Gastroesophageal sphincter (tissue), 4 donors: Measurements from ENCODE around the gene RNU1-1. TPM values are rescaled to one million over a fixed set of nuclear protein-coding genes. Genes with fewer than 3 reads are reported as not detected.
"Not testable (repeated sequence)": the region's sequence is repeated elsewhere in the genome, so short reads cannot be mapped to it uniquely, and the experiment has no call there.

Experiments used
- ATAC-seq: fragments of 150-250 bp; one replicate; pipeline ENCODE4 v1.9.1; 2016; ENCODE audit warnings: mild to moderate bottlenecking, moderate library complexity
- H3K27ac ChIP-seq, 4 donors: fragments of 200-600 bp; sonication (generic) in 3 of 4; 1 replicate in 3 of 4; 2 replicates in 1 of 4; pipeline ENCODE4 v1.5.1; 2016 to 2019
- H3K27me3 ChIP-seq: fragments of 200-600 bp; sonication (generic); one replicate; pipeline ENCODE4 v1.5.1; 2019
- H3K36me3 ChIP-seq, 2 donors: fragments of 200-600 bp; sonication (generic); one replicate each; pipeline ENCODE4 v1.5.1; 2019; ENCODE audit warnings: control low read depth in 1 of 2
- H3K4me1 ChIP-seq, 3 donors: fragments of 200-600 bp; sonication (generic); 1 replicate in 2 of 3; 2 replicates in 1 of 3; pipeline ENCODE4 v1.5.1; 2016 to 2019; ENCODE audit warnings: control low read depth in 2 of 3
- H3K4me3 ChIP-seq, 2 donors: fragments of 200-600 bp; sonication (generic); one replicate each; pipeline ENCODE4 v1.5.1; 2019; ENCODE audit warnings: mild to moderate bottlenecking in 1 of 2, moderate library complexity in 1 of 2
- H3K9me3 ChIP-seq, 3 donors: fragments of 200-600 bp; sonication (generic); one replicate each; pipeline ENCODE4 v1.5.1; 2017 to 2019; ENCODE audit warnings: control low read depth in 2 of 3
- EP300 ChIP-seq: sonication (generic); formaldehyde crosslinking; IDR thresholded peaks from one replicate; pipeline ENCODE4 v1.6.1; 2017; ENCODE audit warnings: antibody characterized with exemption, mild to moderate bottlenecking
- POLR2A ChIP-seq, 2 donors: fragments of 450-650 bp; IDR thresholded peaks; one replicate each; pipeline ENCODE4 v1.6.1; 2017; ENCODE audit warnings: antibody characterized with exemption in 2 of 2, mild to moderate bottlenecking in 2 of 2, moderate library complexity in 1 of 2
- POLR2AphosphoS5 ChIP-seq: sonication (generic); formaldehyde crosslinking; IDR thresholded peaks from one replicate; pipeline ENCODE4 v1.6.1; 2017; ENCODE audit warnings: antibody characterized with exemption
- WGBS, 2 donors: methylation state at CpG; one replicate each; pipeline ENCODE4 v1.1.5; 2018; ENCODE audit warnings: low coverage in 1 of 2; 5-methylcytosine and 5-hydroxymethylcytosine counted together
- total RNA-seq, 4 donors: library from RNA; depleted of rRNA; stranded (reverse); fragments of >200 nt; gene quantifications; one replicate each; pipeline ENCODE4 v1.1.0, GENCODE V29; 2016
- TF ChIP-seq, protein P1 (sequence below), 4 experiments: fragments of 200-600 bp in 2 of 4; fragments of 450-650 bp in 2 of 4; sonication (generic) in 1 of 4; IDR thresholded peaks; one replicate each; pipeline ENCODE4 v1.5.1; 2017 to 2019; ENCODE audit warnings: antibody characterized with exemption in 4 of 4, mild to moderate bottlenecking in 2 of 4, moderate library complexity in 2 of 4

RNU1-1 gene
- total RNA-seq, 4 donors from 2014 or later: under 0.01 TPM; not detected in 1

DNA sequence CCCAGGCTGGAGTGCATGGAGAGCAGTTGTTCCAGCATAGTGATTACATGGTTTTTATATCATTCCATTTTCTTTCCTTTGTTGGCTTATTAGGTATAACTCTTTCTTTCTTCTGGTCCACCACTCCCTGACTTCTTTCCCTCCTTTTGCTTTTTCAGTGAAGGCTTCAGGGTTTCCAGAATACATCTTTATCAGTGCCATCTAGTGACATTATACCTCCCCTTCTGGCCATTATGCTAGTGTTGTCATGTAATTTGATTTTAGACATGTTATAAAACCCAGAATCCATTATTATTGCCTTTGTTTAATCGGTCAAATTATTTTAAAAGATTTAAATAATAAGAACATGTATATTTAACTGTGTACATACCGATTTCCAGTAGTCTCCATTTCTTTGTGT, 10.6 kb downstream of the RNU1-1 start:
- Histone ChIP-seq H3K9me3 (no peaks in the 10 kb centered on the region), H3K27ac (no peak overlapping the region), H3K27me3 (no peaks in the 10 kb centered on the region), H3K4me1 (peaks cover 0 to 10% (median 0%) of the 10 kb centered on the region in 3 donors), H3K4me3 (no peak overlapping the region), H3K36me3 (no peaks in the 10 kb centered on the region)
- WGBS, 2 donors: 72 to 88% methylated on average over 2 of the region's 2 CpGs
- TF ChIP-seq POLR2AphosphoS5: no peak
- TF ChIP-seq, protein P1, sequence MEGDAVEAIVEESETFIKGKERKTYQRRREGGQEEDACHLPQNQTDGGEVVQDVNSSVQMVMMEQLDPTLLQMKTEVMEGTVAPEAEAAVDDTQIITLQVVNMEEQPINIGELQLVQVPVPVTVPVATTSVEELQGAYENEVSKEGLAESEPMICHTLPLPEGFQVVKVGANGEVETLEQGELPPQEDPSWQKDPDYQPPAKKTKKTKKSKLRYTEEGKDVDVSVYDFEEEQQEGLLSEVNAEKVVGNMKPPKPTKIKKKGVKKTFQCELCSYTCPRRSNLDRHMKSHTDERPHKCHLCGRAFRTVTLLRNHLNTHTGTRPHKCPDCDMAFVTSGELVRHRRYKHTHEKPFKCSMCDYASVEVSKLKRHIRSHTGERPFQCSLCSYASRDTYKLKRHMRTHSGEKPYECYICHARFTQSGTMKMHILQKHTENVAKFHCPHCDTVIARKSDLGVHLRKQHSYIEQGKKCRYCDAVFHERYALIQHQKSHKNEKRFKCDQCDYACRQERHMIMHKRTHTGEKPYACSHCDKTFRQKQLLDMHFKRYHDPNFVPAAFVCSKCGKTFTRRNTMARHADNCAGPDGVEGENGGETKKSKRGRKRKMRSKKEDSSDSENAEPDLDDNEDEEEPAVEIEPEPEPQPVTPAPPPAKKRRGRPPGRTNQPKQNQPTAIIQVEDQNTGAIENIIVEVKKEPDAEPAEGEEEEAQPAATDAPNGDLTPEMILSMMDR (IDR thresholded peaks at IDR 0.05): no peak
- TF ChIP-seq EP300: no peak
- no peak for TF ChIP-seq POLR2A (IDR thresholded peaks at IDR 0.05)
- no peak for ATAC-seq

DNA sequence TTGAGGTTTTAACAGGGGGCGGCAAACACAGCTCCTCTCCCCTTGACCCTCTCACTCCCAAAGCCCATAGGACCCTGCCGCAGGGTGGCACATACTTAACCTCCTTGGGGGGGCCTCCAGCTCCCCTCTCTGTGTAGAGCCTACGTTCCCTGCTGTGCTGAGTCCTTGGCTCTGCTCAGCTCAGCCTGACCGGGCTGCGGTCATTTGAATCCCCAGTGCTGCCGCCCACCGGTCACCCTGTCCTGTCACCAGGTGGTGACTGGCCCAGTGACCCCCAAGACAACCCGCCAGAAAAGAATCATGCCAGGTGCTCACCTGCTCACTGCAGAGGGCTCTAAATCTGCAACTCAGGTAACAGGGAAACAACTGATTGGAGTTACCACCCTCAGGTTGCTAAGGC, 12.6 kb downstream of the RNU1-1 start:
- not testable (repeated sequence) for ATAC-seq, H3K36me3 ChIP-seq, H3K9me3 ChIP-seq, H3K4me3 ChIP-seq, H3K27ac ChIP-seq, H3K27me3 ChIP-seq
- 82% methylated on average over 7 of the region's 8 CpGs; no CpG with 5 or more reads in 1 of the 2 donors for WGBS, 2 donors
- peaks cover 0 to 28% (median 0%) of the 10 kb centered on the region in 3 donors for H3K4me1 ChIP-seq

DNA sequence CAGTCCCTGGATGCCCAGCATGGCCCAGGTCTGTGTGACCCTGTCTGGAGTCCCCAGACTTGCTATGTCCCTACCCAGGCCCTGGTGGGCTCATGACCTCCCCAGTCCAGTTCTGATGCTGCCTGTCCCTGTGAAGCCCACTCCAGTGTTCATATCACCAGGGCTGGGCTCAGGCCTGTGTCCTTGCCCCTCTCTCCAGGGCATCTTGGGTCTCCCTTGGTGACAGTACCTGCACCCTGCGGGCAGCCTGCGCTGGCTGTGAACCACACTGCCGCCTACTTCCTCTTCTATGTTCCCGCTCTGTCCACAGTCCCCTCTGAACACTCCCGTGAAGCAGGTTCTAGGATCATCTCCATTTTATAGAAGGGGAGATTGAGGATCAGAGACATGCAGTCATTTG, 13.1 kb downstream of the RNU1-1 start:
- not testable (repeated sequence) for H3K27ac ChIP-seq, ATAC-seq, H3K9me3 ChIP-seq, H3K27me3 ChIP-seq, H3K36me3 ChIP-seq, H3K4me3 ChIP-seq
- 100% methylated on average over 2 to 4 of the region's 5 CpGs for WGBS, 2 donors
- H3K4me1 ChIP-seq: peaks cover 0 to 29% (median 0%) of the 10 kb centered on the region in 3 donors

DNA sequence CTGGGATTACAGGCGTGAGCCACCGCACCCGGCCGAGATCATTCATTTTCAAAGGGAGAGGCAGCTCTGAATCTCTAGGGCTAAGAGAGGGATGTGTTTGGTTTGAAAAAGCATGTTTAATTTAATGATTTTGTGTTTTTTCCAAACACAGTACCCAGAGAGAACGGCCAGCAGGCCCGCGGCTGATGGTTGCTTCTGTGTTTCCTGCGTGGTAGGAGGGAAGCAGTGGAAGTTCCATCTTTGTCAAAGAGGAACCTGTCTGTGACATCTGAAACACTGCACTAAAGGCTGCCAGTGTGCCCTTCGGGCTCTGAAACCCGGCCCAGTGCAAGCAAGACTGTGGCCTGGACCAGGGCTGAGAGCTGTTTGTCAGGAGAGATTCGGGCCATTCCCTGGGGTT, 13.6 kb downstream of the RNU1-1 start:
- peak overlapping the region in 1 of 4 donors; percentile 91 for H3K27ac ChIP-seq
- not testable (repeated sequence) for H3K4me3 ChIP-seq, H3K36me3 ChIP-seq, H3K27me3 ChIP-seq, ATAC-seq, H3K9me3 ChIP-seq
- peaks cover 0 to 29% (median 0%) of the 10 kb centered on the region in 3 donors for H3K4me1 ChIP-seq
- 90 to 100% methylated on average over 2 to 10 of the region's 11 CpGs for WGBS, 2 donors

DNA sequence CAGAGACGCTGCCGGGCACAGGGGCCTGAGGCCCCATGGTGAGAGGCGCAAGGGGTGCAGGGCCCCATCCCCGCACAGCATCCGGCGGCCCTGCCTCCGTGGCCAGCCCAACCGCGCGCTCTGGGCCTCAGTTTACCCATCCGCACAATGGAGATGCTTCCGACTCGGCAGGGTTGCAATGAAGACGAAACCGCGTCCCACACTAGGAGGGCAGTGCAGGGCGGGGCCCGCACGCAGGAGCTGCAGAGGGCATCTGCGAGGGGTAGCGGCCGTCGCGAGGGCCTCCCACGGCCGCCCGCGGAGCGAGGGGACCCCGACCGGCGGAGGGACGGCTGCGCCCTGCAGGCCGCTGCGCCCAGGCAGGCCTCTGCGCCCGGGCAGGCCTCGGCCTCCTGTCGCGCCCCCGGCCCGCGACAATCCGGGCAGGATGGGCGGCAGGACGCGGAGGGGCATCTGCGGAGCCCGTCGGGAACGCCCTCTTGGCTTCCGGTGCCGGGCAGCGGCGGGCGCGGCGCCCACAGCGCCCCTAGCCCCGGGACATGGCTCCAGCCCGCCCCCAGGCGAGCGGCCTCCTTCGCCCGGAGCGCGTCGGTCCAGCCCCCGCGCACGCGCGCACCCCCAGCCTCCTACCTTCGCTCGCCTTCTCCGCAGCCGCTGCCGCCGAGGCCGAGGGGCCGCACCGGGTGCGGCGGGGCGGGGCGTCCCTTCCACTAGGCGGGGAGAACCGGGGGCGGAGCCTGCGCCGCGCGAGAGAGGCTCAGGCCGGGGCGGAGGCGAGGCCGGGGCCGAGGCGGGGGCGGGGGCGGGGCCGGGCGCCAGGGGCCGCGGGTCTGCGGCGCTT, 15.3 kb downstream of the RNU1-1 start:
- WGBS, 2 donors: 3% methylated on average over 7 of the region's 108 CpGs; no CpG with 5 or more reads in 1 of the 2 donors
- TF ChIP-seq EP300 (no peak), POLR2A (IDR thresholded peaks at IDR 0.05) (peak; percentile 54 to 57), POLR2AphosphoS5 (peak; percentile 64)
- TF ChIP-seq, protein P1 (IDR thresholded peaks at IDR 0.05): peak in 3 of 4 experiments; percentile 6 to 50 (median 24)
- Histone ChIP-seq H3K27ac (peak overlapping the region; percentile 21 to 91 (median 89)), H3K9me3 (no peaks in the 10 kb centered on the region), H3K36me3 (no peaks in the 10 kb centered on the region), H3K4me1 (peaks cover 0 to 29% (median 0%) of the 10 kb centered on the region in 3 donors), H3K27me3 (no peaks in the 10 kb centered on the region), H3K4me3 (peak overlapping the region; percentile 66 to 91)
- peak; percentile 94 for ATAC-seq

DNA sequence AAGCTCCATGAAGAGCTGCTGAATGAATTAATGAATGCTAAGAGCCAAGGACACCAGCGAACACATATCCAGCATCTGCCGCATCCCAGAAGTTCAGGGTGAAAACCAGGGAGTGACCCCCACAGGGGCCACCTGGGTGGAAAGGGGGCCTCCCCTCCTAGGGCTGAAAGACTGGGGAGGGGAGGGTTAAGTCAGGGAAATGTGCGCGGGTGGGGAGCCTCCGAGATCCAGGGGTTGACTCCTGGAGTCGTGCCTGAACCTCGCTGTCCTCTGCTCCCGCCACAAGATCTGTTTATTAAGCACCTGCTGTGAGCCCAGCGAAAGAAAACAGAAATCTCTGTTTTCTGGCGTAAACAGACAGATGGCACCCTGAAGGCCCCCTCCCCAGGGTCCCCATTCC, 16.0 kb downstream of the RNU1-1 start:
- H3K9me3 ChIP-seq, H3K27me3 ChIP-seq, H3K36me3 ChIP-seq, ATAC-seq: not testable (repeated sequence)
- Histone ChIP-seq H3K4me1 (peaks cover 0 to 29% (median 0%) of the 10 kb centered on the region in 3 donors), H3K4me3 (peak overlapping the region; percentile 66 to 91), H3K27ac (peak overlapping the region; percentile 21 to 91 (median 89))
- WGBS, 2 donors: no CpG with 5 or more reads among the region's 10 CpGs

DNA sequence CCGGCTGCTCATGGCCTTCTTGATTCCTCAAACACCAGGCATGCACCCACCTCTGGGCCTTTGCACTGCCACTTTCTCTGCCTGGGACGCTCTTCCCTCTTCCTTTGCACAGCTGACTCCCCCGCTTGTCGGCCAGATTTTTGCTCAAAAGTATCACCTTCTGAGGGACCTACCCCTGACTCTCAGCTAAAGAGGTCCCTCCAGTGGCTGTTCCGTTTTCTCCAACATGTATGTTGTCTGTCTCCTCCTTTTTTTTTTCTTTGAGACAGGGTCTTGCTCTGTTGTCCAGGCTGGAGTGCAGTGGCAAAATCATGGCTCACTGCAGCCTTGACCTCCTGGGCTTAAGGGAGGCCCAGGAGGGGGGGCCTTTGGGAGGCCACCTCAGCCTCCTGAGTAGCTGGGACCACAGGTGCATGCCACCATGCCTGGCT, 16.6 kb downstream of the RNU1-1 start:
- Histone ChIP-seq H3K4me1 (peaks cover 0 to 29% (median 0%) of the 10 kb centered on the region in 3 donors), H3K27ac (peak overlapping the region in 2 of 4 donors; percentile 87 to 91)
- H3K4me3 ChIP-seq, H3K36me3 ChIP-seq, H3K27me3 ChIP-seq, ATAC-seq, H3K9me3 ChIP-seq: not testable (repeated sequence)
- 54 to 79% methylated on average over 4 to 5 of the region's 5 CpGs for WGBS, 2 donors

DNA sequence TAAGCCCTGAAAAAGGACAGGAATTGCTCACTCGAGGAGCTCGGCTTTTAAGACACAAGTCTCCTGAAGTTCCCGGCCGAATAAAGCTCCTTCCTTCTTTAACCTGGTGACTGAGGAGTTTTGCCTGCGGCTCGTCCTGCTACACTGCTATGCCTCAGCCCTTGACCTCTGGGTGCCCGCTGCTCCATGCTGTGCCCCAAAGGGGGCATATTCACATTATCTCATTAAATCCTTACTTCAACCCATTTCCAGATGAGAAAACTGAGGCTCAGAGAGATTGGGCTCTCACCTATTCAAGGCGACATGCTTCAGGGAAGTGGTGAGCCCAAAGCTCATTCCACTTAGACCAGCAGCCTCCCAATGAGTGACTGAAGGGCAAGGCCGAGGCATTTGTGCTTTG, 20.4 kb downstream of the RNU1-1 start:
- not testable (repeated sequence) for ATAC-seq, H3K9me3 ChIP-seq, H3K27me3 ChIP-seq, H3K4me3 ChIP-seq, H3K27ac ChIP-seq
- 77 to 98% methylated on average over 5 to 6 of the region's 9 CpGs for WGBS, 2 donors
- Histone ChIP-seq H3K4me1 (peaks cover 0 to 21% (median 0%) of the 10 kb centered on the region in 3 donors), H3K36me3 (peaks cover 0 to 22% of the 10 kb centered on the region in 2 donors)

DNA sequence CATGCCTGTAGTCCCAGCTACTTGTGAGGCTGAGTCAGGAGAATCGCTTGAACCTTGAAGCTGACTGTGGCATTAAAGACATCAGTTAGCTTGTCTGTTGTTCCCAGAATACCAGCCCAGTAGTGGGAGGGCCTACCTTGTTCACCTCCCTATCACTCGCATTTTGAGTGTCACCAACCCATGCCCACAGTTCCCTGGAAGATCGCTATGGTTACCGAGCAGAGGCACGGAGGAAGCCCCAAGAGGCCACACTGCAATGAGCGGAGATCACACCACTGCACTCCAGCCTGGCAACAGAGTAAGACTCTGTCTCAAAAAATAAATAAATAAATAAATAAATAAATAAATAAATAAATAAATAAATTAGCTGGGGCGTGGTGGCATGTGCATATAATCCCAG, 21.1 kb downstream of the RNU1-1 start:
- H3K36me3 ChIP-seq: peaks cover 0 to 30% of the 10 kb centered on the region in 2 donors
- ATAC-seq, H3K4me3 ChIP-seq, H3K9me3 ChIP-seq, H3K27ac ChIP-seq, H3K27me3 ChIP-seq: not testable (repeated sequence)
- peaks cover 0 to 13% (median 0%) of the 10 kb centered on the region in 3 donors for H3K4me1 ChIP-seq
- WGBS, 2 donors: 67 to 85% methylated on average over 1 to 7 of the region's 7 CpGs
